Left colon (tissue), 2 donors: ENCODE data around the gene RAB40C. TPM values are rescaled to one million over a fixed set of nuclear protein-coding genes. Genes with fewer than 3 reads are reported as not detected.
A peak's percentile ranks its signal among the peaks of the same experiment; 100 is the strongest.

ENCODE experiments used
- ATAC-seq: fragments of 200-7000 bp; cut with Tn5 transposase; one replicate; pipeline ENCODE4 v1.9.1; 2020; ENCODE audit warnings: mild to moderate bottlenecking, moderate library complexity
- DNase-seq, 2 donors: peaks; one replicate each; pipeline ENCODE4 v3.0.0-alpha.2; 2020
- intact Hi-C, 2 donors: fragments of 100-400 bp; cut with DNase I in 1 of 2; cut with micrococcal nuclease in 1 of 2; formaldehyde crosslinking; loops; one replicate each; pipeline versions ENCODE4 v1.11.2 to v1.14.0; 2022; cut with DNase I, micrococcal nuclease
- long read RNA-seq: library from polyadenylated mRNA; unstranded; transcript quantifications from one replicate; pipeline ENCODE4 v2.0.0, GENCODE V29; 2021
- total RNA-seq, 2 donors: library from RNA; stranded (reverse); fragmentation: NEBNext Ultra II Directional; extraction: Animal tissue kit (Norgen Biotek cat#: 25700); gene quantifications; one replicate each; pipeline ENCODE4 v1.2.1, GENCODE V29; 2021
- donor health status: DM: no; HTN: no; CAD: no.
- donor health status: DM: yes; HTN: yes; CAD: no.

The RAB40C gene, protein sequence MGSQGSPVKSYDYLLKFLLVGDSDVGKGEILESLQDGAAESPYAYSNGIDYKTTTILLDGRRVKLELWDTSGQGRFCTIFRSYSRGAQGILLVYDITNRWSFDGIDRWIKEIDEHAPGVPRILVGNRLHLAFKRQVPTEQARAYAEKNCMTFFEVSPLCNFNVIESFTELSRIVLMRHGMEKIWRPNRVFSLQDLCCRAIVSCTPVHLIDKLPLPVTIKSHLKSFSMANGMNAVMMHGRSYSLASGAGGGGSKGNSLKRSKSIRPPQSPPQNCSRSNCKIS
- total RNA-seq, result 10 to 100 TPM; 38.2 to 43.4 TPM
- long read RNA-seq, transcript RAB40C-201 (6 exons, 2,699 nt), result major isoform, 88 of 124 reads
- long read RNA-seq, transcript RAB40C-204 (7 exons, 2,569 nt), result minor isoform, 5 of 124 reads
- long read RNA-seq, partial matches to known transcripts, result 5 of 124 reads
- long read RNA-seq, other reads (novel, unspliced or antisense), result 20 of 124 reads

DNA sequence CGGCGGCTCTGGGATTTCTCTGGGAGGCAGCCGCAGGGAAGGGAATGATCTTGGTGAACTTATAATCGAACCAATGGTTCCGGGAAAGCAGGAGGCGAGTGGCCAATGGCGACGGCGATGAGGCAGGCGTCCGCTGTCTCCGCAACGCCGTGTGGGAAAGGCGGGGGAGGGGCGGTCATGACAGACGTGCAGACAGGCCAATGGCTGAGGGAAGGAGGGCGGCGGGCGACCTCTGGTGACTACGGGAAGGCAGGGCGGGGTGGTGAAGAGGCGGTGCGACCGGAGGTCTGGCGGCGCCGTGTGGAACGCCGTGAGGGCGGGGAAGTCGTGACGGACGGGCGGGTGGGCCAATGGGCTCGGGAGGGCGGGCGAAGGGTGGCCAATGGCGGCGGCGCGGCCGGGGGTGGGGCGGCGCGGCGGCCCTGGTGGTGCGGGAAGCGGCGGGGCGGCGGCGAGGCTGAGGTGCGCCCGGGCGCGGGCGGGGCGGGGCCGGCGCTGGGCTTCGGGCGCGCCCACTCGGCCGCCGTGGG lies at the start of gene RAB40C:
Gene RAB40C (plus strand): TSS at position 409 of the 530 bp plus-strand sequence. CDS start 226 bp downstream, outside the sequence.
- intact Hi-C loops, result no loop called here
- DNase-seq (peak; percentile 99), ATAC-seq (peak; percentile 70)

DNA sequence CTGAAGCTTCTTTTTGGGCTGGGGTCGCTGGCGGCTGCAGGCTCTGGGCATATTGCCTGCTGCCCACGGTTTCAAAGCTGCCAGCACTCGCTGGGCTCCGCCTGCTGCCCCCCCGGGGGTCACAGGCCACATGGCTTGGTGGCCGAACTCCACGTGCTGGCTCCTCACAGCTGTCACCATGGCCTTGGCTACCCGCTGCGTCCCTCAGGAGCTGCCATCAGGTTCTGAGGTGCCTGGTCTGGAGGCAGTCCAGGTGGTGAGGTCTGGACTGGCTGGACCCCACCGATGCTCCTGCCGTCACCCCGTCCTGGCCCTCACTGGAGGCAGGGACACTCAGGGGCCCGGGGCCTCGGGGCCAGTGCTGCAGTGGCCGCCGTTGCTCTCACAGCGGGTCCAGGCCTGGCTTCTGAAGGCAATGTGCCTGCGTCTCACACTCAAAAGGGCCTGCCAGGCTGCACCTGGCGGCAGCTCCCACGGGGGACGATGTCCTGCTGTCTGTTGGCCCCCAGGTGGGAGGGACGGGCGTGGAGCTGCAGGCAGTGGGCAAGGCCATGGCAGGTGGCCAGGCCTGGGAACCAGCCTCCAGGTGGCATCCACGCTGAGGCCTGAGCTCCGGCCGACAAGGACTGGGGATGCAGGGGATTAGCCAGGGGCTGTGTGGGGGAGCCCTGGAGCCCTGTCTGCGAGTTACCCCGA lies 49.1 kb upstream of the RAB40C start:
- DNase-seq (no peak), ATAC-seq (no peak)
- intact Hi-C loops, result no loop called here

DNA sequence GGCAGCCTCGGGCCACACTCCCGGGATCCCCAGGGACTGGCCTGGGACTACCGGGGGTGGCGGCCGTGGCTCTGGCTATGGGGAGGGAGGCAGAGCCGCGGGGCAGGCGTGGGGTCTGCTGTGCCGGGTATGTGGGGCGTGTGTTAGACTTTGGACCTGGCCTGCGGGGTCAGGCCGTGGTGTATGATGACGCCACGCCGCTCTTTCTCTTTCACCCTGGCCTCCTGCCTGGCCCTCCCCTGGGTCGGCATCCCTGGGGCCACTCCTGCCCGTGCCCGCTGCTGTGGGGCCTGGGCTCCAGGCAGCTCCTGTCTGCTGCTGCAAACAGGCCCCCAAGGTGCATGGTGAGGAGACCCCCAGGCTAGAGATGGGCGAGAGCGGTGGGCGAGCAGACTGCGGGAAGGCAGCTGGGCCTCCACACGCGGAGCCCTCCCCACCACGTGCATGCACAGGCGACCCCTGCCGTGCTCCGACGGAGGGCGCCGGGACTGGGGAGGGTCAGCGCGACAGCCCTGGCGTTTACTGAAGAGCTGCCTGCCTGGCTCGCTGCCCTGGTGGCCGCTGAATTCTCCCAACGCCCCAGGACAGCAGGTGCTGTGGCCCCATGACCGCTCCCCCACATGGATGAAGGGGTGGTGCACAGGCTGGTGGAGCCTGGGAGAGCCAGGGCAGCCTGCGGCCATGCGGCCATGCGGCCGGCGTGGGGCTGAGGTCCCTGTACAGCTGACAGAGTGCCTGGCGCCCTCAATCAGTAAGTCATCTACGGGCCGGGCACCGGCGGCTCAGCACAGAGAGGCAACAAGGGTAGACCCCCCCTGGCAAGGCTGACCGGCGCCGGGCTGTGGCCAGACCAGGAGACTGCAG lies 46.3 kb upstream of the RAB40C start:
- intact Hi-C loops, result no loop called here
- ATAC-seq (peak; percentile 8), DNase-seq (no peak)

DNA sequence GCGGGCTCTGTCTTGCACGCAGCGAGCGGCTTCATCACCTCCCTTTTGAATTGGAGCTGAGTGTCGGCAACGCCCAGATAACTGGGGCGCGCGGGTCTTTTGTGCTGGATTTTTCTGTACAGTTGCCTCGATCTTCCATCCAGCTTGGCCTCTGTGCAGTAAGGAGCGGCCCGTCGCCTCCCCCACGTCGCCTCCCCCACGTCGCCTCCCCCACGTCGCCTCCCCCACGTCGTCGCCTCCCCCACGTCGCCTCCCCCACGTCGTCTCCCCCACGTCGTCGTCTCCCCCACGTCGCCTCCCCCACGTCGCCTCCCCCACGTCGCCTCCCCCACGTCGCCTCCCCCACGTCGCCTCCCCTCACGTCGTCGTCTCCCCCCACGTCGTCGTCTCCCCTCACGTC lies 45.3 kb upstream of the RAB40C start:
- DNase-seq (no peak), ATAC-seq (no peak)
- intact Hi-C loops, result no loop called here

DNA sequence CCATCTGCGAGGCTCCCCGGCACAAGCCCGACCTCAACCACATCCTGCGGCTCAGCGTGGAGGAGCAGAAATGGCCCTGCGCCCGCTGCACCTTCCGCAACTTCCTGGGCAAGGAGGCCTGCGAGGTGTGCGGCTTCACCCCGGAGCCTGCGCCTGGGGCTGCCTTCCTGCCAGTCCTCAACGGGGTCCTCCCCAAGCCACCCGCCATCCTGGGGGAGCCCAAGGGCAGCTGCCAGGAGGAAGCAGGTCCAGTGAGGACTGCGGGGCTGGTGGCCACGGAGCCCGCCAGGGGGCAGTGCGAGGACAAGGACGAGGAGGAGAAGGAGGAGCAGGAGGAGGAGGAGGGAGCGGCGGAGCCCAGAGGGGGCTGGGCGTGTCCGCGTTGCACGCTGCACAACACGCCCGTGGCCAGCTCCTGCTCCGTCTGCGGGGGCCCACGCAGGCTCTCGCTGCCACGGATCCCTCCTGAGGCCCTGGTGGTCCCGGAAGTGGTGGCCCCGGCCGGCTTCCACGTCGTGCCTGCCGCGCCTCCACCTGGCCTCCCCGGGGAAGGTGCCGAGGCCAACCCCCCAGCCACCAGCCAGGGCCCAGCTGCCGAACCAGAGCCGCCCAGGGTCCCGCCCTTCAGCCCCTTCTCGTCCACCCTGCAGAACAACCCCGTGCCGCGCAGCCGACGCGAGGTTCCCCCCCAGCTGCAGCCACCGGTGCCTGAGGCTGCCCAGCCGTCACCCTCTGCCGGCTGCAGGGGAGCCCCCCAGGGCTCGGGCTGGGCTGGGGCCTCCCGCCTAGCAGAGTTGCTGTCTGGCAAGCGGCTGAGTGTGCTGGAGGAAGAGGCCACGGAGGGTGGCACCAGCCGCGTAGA lies 42.7 kb upstream of the RAB40C start:
- ATAC-seq (peak; percentile 88), DNase-seq (peak; percentile 80 to 88)
- intact Hi-C loops, result no loop called here

DNA sequence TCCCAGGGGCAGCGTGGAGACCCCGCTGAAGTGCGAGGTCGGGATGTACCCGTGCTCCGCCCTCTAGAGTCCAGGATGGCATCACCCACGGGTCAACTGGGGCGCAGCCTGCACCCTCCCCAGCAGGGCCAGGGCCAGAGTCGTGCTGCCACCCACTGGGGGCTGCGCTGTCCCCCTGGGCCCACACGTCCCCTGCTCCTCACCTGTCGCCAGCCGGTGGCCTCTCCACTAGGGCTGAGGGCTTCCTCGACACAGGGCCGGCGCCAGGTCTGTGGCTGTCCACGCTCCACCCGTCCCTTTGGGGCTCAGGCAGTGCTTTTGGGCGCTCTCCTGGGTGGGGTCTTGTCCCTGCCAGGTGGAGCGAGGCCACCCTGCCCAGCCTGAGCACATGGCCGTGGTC lies 41.3 kb upstream of the RAB40C start:
- DNase-seq (no peak), ATAC-seq (no peak)
- intact Hi-C loops, result no loop called here

DNA sequence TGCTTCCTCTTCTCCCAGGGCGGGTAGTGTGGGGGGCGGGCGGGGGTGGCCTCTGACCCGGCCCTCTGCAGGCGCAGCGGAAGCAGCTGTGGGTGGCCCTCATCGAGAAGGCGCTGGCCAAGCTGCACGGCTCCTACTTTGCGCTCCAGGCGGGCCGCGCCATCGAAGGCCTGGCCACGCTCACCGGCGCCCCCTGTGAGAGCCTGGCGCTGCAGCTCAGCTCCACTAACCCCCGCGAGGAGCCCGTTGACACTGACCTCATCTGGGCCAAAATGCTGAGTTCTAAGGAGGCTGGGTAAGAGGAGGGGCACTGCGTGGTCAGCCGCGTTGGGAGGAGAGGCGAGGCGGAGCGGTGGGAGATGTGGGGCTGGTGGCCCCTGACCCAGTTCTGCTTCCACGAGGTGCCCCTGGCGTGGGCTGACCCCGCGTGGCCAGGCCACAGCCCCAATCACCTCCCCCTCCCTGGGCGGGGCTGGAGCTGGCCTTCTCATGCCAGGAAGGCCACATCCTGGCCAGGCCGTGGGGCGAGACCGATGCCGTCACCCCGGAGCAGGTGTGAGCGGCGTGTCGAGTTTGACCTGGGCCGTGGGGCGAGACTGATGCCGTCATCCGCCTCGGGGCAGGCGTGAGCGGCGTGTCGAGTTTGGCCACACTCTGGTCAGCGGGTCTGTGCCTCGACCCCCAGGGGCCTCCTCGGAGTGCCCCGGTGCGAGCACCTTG lies 40.2 kb upstream of the RAB40C start:
- ATAC-seq, result no peak
- DNase-seq, result no peak
- intact Hi-C loops, result no loop called here

DNA sequence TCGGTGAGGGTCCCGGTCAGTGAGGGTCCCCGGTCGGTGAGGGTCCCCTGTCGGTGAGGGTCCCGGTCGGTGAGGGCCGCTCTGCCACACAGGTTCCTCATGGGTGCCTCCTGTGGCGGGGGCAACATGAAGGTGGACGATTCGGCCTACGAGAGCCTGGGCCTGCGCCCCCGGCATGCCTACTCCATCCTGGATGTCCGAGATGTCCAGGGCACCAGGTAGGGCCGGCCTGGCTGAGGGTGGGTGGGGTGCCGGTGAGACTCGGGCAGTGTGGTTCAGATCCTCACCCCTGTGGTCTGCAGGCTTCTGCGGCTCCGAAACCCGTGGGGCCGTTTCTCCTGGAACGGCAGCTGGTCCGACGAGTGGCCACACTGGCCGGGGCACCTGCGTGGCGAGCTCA lies 38.7 kb upstream of the RAB40C start:
- intact Hi-C loops, result no loop called here
- ATAC-seq (no peak), DNase-seq (no peak)

DNA sequence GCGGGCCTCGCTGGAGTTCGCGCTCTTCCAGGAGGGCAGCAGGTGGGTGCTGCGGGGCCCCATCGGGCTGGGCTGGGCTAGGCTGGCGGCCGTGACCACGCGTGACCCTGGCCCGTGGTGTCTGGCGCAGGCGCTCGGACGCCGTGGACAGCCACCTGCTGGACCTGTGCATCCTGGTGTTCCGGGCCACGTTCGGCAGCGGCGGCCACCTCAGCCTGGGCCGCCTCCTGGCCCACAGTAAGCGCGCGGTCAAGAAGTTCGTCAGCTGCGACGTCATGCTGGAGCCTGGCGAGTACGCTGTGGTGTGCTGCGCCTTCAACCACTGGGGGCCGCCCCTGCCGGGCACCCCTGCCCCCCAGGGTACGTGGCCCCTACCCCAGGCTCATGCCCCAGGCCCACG lies 37.7 kb upstream of the RAB40C start:
- no peak for DNase-seq
- intact Hi-C loops, result no loop called here
- no peak for ATAC-seq

DNA sequence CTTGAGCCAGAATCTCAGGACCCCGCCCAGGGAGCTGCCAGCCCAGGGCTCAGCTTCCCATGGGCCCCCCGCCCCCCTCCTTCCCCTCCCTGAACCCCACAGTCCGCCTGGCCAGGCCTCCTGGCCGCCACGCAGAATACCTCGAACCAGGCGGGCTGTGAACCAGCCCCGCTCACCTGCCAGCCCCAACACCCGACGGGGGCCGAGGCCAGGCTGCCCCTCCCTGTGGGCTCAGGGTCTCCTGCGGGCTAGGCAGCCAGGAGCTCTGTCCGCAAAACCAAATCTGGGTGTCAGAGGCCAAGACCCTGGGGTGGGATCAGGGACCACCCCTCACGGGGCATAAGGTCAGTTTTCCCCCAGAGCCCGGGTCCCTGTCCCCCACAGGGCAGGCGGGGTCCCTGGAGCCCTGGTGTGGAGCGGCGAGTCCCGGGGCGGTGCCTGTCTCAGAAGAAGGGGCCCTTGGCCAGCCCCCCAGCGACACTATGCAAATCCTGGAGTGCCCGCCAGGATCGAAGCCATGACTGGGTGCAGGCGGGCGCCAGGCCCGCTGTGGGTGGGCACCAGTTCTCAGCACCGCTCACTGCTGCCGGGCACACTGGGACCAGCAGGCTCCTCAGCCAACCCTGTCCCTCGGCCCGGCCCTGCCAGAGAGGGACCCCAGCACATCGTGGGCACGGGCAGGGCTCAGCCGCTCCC lies 36.1 kb upstream of the RAB40C start:
- ATAC-seq, result no peak
- intact Hi-C loops, result no loop called here
- DNase-seq, result no peak

DNA sequence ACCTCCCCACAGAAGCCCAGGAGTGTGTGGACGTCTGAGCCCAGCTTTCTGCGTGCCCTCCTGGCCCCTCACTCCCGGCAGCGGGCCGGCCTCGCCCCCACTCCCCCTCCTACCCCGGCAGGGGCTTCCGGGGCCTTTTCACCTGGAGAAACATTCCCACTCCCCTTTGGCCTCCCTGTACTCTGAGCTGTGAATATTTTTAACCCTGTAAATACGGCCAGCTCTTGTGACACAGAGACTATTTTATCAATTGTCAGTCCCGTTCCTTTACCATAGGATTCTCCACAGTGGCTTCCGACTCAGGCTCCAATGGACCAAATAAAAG lies 35.6 kb upstream of the RAB40C start:
- ATAC-seq (no peak), DNase-seq (no peak)
- intact Hi-C loops, result no loop called here

DNA sequence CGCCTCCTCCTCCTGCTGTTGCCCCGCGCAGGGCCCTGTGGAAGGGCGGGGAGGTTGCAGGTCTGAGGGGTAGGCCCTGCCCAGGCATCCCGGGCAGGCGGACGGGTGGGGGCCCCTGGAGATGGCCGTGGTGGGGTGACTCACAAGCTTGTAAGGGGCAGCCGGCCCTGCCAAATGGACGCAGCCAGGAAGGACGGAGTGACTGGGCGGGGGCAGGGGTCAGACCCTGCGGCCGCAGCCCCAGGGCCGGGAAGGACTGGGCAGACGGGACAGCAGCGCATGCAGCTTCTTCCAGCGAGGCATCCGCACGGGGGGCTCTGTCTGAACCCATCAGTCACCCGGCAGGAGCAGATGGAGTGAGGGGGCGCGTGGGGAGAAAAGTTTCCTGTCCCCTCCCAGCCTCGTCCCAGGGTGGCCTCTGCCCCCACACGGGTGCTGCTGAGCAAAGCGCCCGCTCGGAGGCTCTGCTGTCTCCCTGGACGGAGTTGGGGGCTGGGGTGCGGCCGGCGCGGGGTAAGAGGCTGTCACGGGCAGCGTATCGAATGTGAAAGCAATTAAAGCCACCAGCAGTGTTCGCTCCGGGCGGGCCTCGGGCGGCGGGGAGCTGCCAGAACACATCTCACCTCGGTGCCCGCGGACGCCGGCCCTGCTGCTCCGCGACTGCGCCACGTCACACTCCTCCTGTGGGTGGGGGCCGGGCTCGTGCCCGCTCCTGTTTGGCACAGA lies 35.1 kb upstream of the RAB40C start:
- intact Hi-C loops, result no loop called here
- peak; percentile 62 for ATAC-seq
- DNase-seq, result peak in 1 of 2 donors; percentile 42

DNA sequence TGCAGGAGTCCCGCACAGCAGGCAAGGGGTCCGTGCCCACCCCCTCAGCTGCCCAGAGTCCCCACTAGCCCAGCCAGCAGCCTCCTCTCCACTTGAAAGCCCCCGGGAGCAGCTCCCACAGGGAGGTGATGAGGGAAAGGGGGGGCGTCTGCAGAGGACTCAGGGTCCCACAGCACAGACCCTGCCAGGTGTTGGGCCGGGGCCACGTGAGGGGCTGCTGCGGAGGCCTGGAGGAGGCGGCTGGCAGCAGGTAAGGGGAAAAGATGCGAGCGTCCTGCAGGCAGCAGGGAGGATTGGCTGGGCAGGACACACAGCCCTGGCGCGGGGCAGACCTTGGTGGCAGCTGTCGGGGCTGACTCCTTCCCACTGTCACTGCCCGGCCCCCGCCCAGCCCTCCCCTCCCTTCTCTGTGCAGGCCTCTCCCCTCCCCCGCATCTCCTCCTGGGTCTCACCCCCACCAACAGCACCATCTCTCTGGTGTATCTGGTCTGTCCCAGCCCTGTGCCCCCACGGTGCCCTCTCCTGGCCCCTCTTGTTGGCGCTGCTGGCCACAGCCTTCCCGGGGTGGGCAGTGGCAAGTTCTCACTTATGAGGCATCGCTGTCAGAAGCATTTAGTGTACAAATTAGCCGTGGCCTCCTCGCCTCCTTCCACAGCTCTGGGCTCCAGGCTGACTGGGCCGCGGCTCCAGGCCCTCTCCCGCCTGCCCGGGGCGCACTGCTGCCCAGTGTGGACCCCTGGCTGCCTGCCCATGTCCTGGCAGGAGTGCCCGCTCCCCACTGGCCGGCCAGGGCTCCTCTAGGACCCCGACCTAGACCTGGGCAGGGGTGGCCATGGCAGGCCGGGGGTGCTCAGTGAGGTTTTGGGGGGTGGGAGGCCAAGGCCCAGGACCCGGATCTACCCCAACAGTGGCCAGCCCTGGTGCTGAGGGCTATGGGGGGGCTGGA lies 34.1 kb upstream of the RAB40C start:
- intact Hi-C loops, result no loop called here
- no peak for ATAC-seq

DNA sequence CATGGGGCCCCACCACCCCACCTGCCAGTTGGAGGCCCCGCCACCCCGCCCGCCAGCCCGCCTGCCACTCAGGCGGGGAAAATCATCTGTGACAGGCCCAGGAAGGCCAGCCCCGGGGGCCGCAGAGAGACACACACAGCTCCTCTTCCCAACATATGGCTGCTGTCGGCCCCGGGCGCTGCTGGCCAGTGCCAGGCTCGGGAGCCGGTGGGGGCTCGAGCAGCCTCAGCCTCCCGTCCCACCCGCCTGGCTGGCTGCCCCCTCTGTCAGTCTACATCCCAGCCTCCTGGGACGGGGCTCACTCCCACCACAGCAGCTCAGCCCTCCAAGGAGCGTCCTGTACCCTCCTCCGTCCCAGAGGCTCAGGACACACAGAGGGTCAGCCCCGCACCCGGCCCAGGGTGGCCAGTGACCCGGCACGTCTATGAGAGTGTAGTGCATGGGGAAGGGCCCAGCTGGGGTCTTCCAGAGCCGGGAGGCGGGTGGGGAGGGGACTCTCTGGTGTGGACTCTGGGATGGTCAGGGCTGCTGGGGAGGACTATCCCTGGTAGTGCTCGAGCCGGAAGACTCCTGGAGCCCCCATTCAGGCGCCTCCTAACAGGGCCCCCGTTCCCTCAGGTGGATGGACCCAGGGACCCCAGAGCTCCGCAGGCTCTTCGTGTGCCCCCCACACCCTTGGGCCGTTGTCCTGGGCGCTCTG lies 33.2 kb upstream of the RAB40C start:
- intact Hi-C loops, result no loop called here
- no peak for ATAC-seq
- no peak for DNase-seq

More for the DNA sequence above, 34.1 kb upstream of the RAB40C start:
- DNase-seq, result no peak
